BE2C (cell line): ENCODE results near the gene NAA10.

Experiments used
- DNase-seq: peaks from one replicate; pipeline ENCODE4 v3.0.0-alpha.2; 2020
- H3K27me3 ChIP-seq: fragments of 250-450 bp; sonication (Bioruptor Pico); 2 replicates; pipeline ENCODE4 v1.5.1; 2020; ENCODE audit warnings: mild to moderate bottlenecking
- H3K36me3 ChIP-seq: fragments of 250-450 bp; sonication (Bioruptor Pico); 2 replicates; pipeline ENCODE4 v1.5.1; 2020; ENCODE audit warnings: mild to moderate bottlenecking
- H3K4me1 ChIP-seq: fragments of 250-450 bp; sonication (Bioruptor Pico); 2 replicates; pipeline ENCODE4 v1.5.1; 2020
- H3K4me3 ChIP-seq: 2 replicates; pipeline ENCODE4 v1.5.1; 2011; ENCODE audit warnings: low read depth, low read length
- H3K9me3 ChIP-seq: fragments of 250-450 bp; sonication (Bioruptor Pico); 2 replicates; pipeline ENCODE4 v1.5.1; 2020
- CTCF ChIP-seq: IDR thresholded peaks from 2 replicates; pipeline ENCODE4 v1.5.1; 2012; ENCODE audit warnings: mild to moderate bottlenecking, low read depth, low read length

Gene NAA10

GRCh38 chrX:153906126-153906917 is 28.5 kb downstream of the NAA10 start:
- H3K4me3 ChIP-seq = no peak overlapping the region
- no peaks in the 10 kb centered on the region for H3K9me3 ChIP-seq
- no peak for TF ChIP-seq CTCF
- no peaks in the 10 kb centered on the region for H3K27me3 ChIP-seq
- no peak for DNase-seq
- H3K4me1 ChIP-seq = peaks cover 30% of the 10 kb centered on the region
- no peaks in the 10 kb centered on the region for H3K36me3 ChIP-seq

- Histone ChIP-seq H3K4me1 (peaks cover 32% of the 10 kb centered on the region), H3K36me3 (no peaks in the 10 kb centered on the region), H3K27me3 (no peaks in the 10 kb centered on the region), H3K4me3 (no peak overlapping the region), H3K9me3 (no peaks in the 10 kb centered on the region)
- TF ChIP-seq CTCF = no peak
- no peak for DNase-seq
Measured at GRCh38 chrX:153905481-153906095, 29.2 kb downstream of the NAA10 start.

- no peaks in the 10 kb centered on the region for H3K36me3 ChIP-seq
- DNase-seq = no peak
- no peaks in the 10 kb centered on the region for H3K27me3 ChIP-seq
- H3K9me3 ChIP-seq = no peaks in the 10 kb centered on the region
- no peak for TF ChIP-seq CTCF
- peaks cover 31% of the 10 kb centered on the region for H3K4me1 ChIP-seq
- H3K4me3 ChIP-seq = no peak within 1 kb of the TSS
Measured at GRCh38 chrX:153903991-153904957, 30.6 kb downstream of the NAA10 start, which contains the start of gene AVPR2. AVPR2 (plus strand) TSS chrX:153904673; CDS start chrX:153905146, 473 bp downstream.

GRCh38 chrX:153903238-153903980 is 31.4 kb downstream of the NAA10 start:
- no peak for DNase-seq
- H3K4me1 ChIP-seq = peaks cover 25% of the 10 kb centered on the region
- H3K36me3 ChIP-seq = no peaks in the 10 kb centered on the region
- no peaks in the 10 kb centered on the region for H3K9me3 ChIP-seq
- H3K27me3 ChIP-seq = no peaks in the 10 kb centered on the region
- no peak for TF ChIP-seq CTCF
- H3K4me3 ChIP-seq = no peak overlapping the region

GRCh38 chrX:153902385-153902784 is 32.5 kb downstream of the NAA10 start:
- no peaks in the 10 kb centered on the region for H3K36me3 ChIP-seq
- no peak for TF ChIP-seq CTCF

More at GRCh38 chrX:153902385-153902784, 32.5 kb downstream of the NAA10 start:
- DNase-seq = peak; percentile 65
- H3K27me3 ChIP-seq = no peaks in the 10 kb centered on the region
- peaks cover 25% of the 10 kb centered on the region for H3K4me1 ChIP-seq
- no peaks in the 10 kb centered on the region for H3K9me3 ChIP-seq
- H3K4me3 ChIP-seq = no peak overlapping the region
